GM12878 (cell line): Measurements from ENCODE around the gene TOX2. TPM values are rescaled to one million over a fixed set of nuclear protein-coding genes. Genes with fewer than 3 reads are reported as not detected.

Experiments used
- ATF3 ChIP-seq: IDR thresholded peaks from 2 replicates; pipeline ENCODE4 v1.6.1; 2011; ENCODE audit warnings: low read depth, mild to moderate bottlenecking, low read length, moderate library complexity, borderline replicate concordance; ENCODE audit errors: extremely low read depth
- BCL3 ChIP-seq: IDR thresholded peaks from 2 replicates; pipeline ENCODE4 v1.6.1; 2011; ENCODE audit warnings: borderline replicate concordance, low read depth, mild to moderate bottlenecking, moderate library complexity, low read length; ENCODE audit not compliant: insufficient read depth, poor library complexity, severe bottlenecking
- CHD2 ChIP-seq: IDR thresholded peaks from 2 replicates; pipeline ENCODE4 v1.6.1; 2011; ENCODE audit warnings: low read depth, low read length, improper control_type of control experiment, borderline replicate concordance
- E2F4 ChIP-seq: IDR thresholded peaks from 2 replicates; pipeline ENCODE4 v1.6.1; 2012; ENCODE audit warnings: low read depth, low read length, improper control_type of control experiment
- EED ChIP-seq: sonication (generic); IDR thresholded peaks from 2 replicates; pipeline ENCODE4 v1.6.1; 2016; ENCODE audit warnings: antibody characterized with exemption, low read depth
- FOXK2 ChIP-seq: fragments of 450-650 bp; IDR thresholded peaks from 2 replicates; pipeline ENCODE4 v1.6.1; 2017; ENCODE audit warnings: mild to moderate bottlenecking, moderate library complexity
- FOXM1 ChIP-seq: IDR thresholded peaks from 2 replicates; pipeline ENCODE4 v1.6.1; 2012; ENCODE audit warnings: low read depth, mild to moderate bottlenecking, inconsistent platforms, low read length, moderate library complexity
- JUND ChIP-seq: IDR thresholded peaks from 2 replicates; pipeline ENCODE4 v1.6.1; 2012; ENCODE audit warnings: low read depth, mild to moderate bottlenecking, low read length, improper control_type of control experiment, moderate library complexity
- MEF2B ChIP-seq: fragments of 450-650 bp; IDR thresholded peaks from 2 replicates; pipeline ENCODE4 v1.6.1; 2018; ENCODE audit warnings: mild to moderate bottlenecking, moderate library complexity; ENCODE audit not compliant: partially characterized antibody, poor library complexity, severe bottlenecking
- NFIC ChIP-seq: IDR thresholded peaks from 2 replicates; pipeline ENCODE4 v1.6.1; 2012; ENCODE audit warnings: low read depth, mild to moderate bottlenecking, inconsistent platforms, low read length, moderate library complexity
- NFYB ChIP-seq: IDR thresholded peaks from 2 replicates; pipeline ENCODE4 v1.6.1; 2011; ENCODE audit warnings: low read depth, mild to moderate bottlenecking, low read length, improper control_type of control experiment, moderate library complexity; ENCODE audit not compliant: insufficient read depth
- PML ChIP-seq: IDR thresholded peaks from 2 replicates; pipeline ENCODE4 v1.6.1; 2012; ENCODE audit warnings: low read length, inconsistent platforms
- POLR2A ChIP-seq: IDR thresholded peaks from 2 replicates; pipeline ENCODE4 v1.6.1; 2011; ENCODE audit warnings: low read depth, mild to moderate bottlenecking, low read length
- RELA ChIP-seq: fragments of 450-650 bp; IDR thresholded peaks from 2 replicates; pipeline ENCODE4 v1.8.0; 2014; ENCODE audit warnings: borderline replicate concordance; ENCODE audit not compliant: partially characterized antibody
- RUNX3 ChIP-seq: IDR thresholded peaks from 2 replicates; pipeline ENCODE4 v1.6.1; 2012; ENCODE audit warnings: low read length, inconsistent platforms
- SMC3 ChIP-seq: IDR thresholded peaks from 2 replicates; pipeline ENCODE4 v1.6.1; 2011; ENCODE audit warnings: low read length, improper control_type of control experiment, borderline replicate concordance
- SUPT20H ChIP-seq: IDR thresholded peaks from 2 replicates; pipeline ENCODE4 v1.6.1; 2011; ENCODE audit warnings: low read depth, mild to moderate bottlenecking, low read length, moderate library complexity, borderline replicate concordance; ENCODE audit not compliant: control insufficient read depth
- USF1 ChIP-seq: IDR thresholded peaks from 2 replicates; pipeline ENCODE4 v1.6.1; 2011; ENCODE audit warnings: borderline replicate concordance, low read depth, mild to moderate bottlenecking, moderate library complexity, mixed read lengths, low read length; ENCODE audit not compliant: insufficient read depth; ENCODE audit errors: extremely low read length
- ZNF274 ChIP-seq: IDR thresholded peaks from one replicate; pipeline ENCODE4 v1.8.0; 2011; ENCODE audit not compliant: insufficient read length, insufficient read depth
- polyA plus RNA-seq, 11 experiments: library from polyadenylated mRNA; depleted of rRNA in 4 of 11; unstranded in 6 of 11; stranded (reverse) in 5 of 11; fragments of >200 nt; fragmentation: Nextera tagmentation in 4 of 11; fragmentation: Illumina TruSeq in 1 of 11; extraction: Ambion mirVana in 4 of 11; extraction: Trizol in 1 of 11; gene quantifications; 1 replicate in 1 of 11; 2 replicates in 10 of 11; pipeline versions ENCODE4 v1.2.1 to v1.2.3, GENCODE V29; 2011 to 2016; ENCODE audit warnings: inconsistent platforms in 2 of 11, missing spikeins in 2 of 11, low read depth in 1 of 11
- total RNA-seq, 4 experiments: library from RNA; depleted of rRNA in 3 of 4; stranded (reverse); fragments of >200 nt in 3 of 4; fragmentation: Illumina TruSeq in 1 of 4; extraction: Trizol in 1 of 4; gene quantifications; 2 replicates each; pipeline versions ENCODE4 v1.2.1 to v1.2.3, GENCODE V29; 2013 to 2021
- TF ChIP-seq, protein P1 (sequence below), 3 experiments: IDR thresholded peaks in 2 of 3; conservative IDR thresholded peaks in 1 of 3; 2 replicates each; pipeline ENCODE4 v1.5.1; 2011; ENCODE audit warnings: low read depth in 3 of 3, low read length in 3 of 3, mild to moderate bottlenecking in 3 of 3, control low read depth in 2 of 3, moderate library complexity in 2 of 3, inconsistent platforms in 1 of 3, mixed read lengths in 1 of 3; ENCODE audit not compliant: control insufficient read depth in 2 of 3, insufficient read depth in 1 of 3; ENCODE audit errors: extremely low read depth in 1 of 3

Gene TOX2
- total and polyA plus RNA-seq, 10 of the 15 experiments (the other 5 are each of a cell fraction or from before 2014, with no cell fraction given) = 2.6 to 40.5 (median 7.9) TPM

DNA sequence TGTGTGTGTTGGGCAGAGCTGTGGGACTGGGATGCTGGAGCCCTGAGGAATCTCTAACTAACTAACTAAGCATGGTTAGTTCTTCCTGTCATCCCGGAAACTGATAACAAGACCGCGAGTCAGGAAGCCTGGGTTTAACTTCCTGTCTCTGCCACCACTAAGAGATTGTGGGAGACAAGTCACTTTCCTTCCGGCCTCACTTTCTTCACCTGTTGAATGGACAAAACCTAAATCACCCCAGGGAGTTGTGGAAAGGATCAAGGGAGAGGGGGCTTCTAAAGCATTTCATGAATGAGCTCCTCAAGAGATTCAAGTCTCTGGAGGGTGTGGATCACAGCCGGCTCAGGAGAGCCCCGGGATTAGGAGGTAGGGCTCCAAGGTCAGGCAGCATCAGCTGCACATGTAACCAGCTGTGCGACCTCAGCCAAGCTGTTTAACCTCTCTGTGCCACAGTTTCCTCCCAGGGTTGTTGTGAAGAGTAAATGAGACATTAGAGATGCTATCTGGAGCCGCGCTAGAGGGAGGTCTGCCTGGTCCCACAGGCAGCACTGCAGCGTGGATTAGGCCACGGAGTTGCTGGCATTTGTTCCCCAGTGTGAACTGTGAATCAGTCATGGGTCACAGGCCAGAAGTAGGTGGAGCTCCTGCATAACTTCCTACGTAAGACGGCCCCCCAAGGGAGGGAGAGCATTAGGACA is 105.1 kb downstream of the TOX2 start (continued):
- no peak for TF ChIP-seq RELA
- TF ChIP-seq, protein P1, sequence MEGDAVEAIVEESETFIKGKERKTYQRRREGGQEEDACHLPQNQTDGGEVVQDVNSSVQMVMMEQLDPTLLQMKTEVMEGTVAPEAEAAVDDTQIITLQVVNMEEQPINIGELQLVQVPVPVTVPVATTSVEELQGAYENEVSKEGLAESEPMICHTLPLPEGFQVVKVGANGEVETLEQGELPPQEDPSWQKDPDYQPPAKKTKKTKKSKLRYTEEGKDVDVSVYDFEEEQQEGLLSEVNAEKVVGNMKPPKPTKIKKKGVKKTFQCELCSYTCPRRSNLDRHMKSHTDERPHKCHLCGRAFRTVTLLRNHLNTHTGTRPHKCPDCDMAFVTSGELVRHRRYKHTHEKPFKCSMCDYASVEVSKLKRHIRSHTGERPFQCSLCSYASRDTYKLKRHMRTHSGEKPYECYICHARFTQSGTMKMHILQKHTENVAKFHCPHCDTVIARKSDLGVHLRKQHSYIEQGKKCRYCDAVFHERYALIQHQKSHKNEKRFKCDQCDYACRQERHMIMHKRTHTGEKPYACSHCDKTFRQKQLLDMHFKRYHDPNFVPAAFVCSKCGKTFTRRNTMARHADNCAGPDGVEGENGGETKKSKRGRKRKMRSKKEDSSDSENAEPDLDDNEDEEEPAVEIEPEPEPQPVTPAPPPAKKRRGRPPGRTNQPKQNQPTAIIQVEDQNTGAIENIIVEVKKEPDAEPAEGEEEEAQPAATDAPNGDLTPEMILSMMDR (IDR thresholded peaks at IDR 0.05 in 2 of 3, conservative IDR thresholded peaks at IDR 0.05 in 1 of 3; ENCODE audit: control insufficient read depth in 2 of 3, extremely low read depth in 1 of 3, insufficient read depth in 1 of 3, low read depth in 3 of 3, low read length in 3 of 3) = no peak
- no peak for TF ChIP-seq SUPT20H
- no peak for TF ChIP-seq NFYB
- TF ChIP-seq BCL3 = no peak
- TF ChIP-seq RUNX3 = 0 out of 2 replicates have a peak, but pooled peaks have one; percentile 12
- no peak for TF ChIP-seq FOXK2
- no peak for TF ChIP-seq SMC3
- no peak for TF ChIP-seq NFIC
- no peak for TF ChIP-seq CHD2
- peak; percentile 45; the same call in 1 of the 2 replicates for TF ChIP-seq EED
- TF ChIP-seq PML = no peak
- no peak for TF ChIP-seq POLR2A
- TF ChIP-seq USF1 = no peak
- no peak for TF ChIP-seq E2F4
- no peak for TF ChIP-seq ATF3
- peak; percentile 11 for TF ChIP-seq MEF2B
- no peak for TF ChIP-seq ZNF274
- no peak for TF ChIP-seq JUND
- no peak for TF ChIP-seq FOXM1
